ENCODE data around the gene PDIA5. TPM values are rescaled to one million over a fixed set of nuclear protein-coding genes. Genes with fewer than 3 reads are reported as not detected.

PDIA5 gene
- total and polyA plus RNA-seq, 2 of the 4 experiments (the other 2 are of a cell fraction): 19.4 to 42.0 TPM

DNA sequence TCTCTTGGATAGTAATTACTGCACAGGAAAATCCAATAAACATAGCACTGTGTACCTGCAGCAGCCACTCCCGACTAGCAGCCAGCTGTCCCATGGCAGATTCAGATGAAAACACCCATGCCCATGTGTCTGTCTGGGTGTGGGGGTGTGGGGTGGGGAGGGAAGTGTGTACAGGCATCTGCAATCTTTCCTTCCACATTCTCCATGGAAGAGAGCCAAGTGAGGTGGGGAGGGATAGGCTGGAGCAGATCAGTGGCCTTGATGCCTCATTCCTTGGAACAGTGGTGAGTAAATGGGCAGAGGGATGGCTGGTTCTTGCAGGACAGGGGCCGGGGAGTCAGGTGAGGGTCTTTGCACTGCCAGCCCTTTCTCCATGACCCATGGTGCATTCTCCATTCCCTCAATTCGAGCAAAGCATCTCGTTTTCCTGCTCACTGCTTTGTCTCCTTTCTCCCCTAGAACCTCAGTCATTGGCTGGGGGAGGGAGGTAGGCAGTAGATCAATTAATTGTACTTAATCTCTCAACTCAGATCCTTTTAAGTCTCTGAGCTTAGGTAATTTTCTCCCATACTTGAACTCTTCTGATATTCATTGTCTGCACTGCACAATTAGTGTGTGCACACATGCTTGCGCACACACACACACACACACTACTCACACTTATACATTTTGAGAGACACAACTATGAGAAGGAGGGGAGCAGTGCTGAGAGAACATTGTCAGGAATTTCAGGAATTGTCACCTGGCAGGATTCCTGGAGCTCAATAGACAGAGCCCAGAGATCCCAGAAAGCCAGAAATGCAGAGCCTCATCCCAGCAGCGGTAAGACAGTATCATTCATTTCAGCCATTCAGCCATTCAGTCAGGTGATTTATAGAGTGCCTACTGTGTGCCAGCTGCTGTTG, 31.9 kb downstream of the PDIA5 start (continued):
- TF ChIP-seq CEBPB (IDR thresholded peaks at IDR 0.05; ENCODE audit: low read depth, low read length): no peak

DNA sequence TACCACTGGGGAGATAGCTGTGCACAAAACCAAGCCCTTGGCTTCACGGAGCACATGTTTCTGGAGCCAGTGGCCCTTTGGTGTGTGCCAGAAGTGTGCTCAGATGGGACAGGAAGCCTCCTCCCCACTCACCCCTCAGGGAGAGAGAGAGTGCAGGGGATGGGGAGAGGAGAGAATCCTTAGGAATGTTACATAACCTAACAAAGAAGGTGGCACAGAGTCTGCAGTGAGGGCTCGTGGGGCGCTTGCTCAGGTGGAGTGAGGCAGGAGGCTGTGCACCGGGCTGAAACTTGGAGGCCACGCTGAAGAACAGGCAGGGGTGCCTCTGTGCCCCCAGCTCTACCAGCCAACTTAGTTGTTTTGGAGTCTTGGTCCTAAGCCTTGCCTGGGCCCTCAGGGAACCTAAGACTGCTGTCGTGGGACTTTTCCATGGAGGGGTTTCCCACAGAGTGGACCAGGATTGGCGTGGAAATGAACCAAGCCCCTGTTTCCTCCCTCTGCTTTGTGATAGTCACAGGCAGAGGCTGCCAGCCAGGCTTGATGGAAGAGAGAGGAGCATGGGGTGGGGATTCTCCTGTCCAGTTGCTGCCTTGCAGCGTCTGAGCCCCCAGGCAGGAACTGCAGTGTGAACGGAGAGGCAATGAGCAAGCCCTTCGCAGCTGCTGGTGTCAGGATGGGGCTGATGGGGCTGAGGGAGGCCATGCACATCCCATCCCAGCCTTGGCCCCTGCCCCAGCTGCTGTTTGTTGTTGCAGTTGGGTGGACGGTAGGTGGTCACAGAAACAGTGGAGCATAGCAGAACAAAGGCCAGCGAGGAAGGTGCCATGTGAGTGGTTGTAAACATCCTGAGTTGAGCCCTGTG, 32.7 kb downstream of the PDIA5 start:
- in situ Hi-C loops (cut with MboI; ENCODE audit: low sequenced_read_pairs): no loop called here
- Histone ChIP-seq H2BK120ac (ENCODE audit: low read depth, low read length) (no peak overlapping the region), H2AFZ (replicated peaks; ENCODE audit: low read length, poor library complexity) (no peak overlapping the region), H3K27ac (ENCODE audit: insufficient read depth, low read length) (no peak overlapping the region), H3K79me1 (ENCODE audit: low read depth in 1 of 2, low read length in 2 of 2) (peaks cover 11 to 30% of the 10 kb centered on the region in 2 experiments), H3K18ac (ENCODE audit: low read depth, low read length) (no peak overlapping the region), H3K9me3 (ENCODE audit: control insufficient read depth, insufficient read depth, low read length) (no peaks in the 10 kb centered on the region), H4K5ac (ENCODE audit: low read depth, low read length) (no peak overlapping the region), H3K4me2 (ENCODE audit: low read depth, low read length) (no peak overlapping the region), H2BK15ac (ENCODE audit: low read depth, low read length) (no peak overlapping the region), H3K4ac (ENCODE audit: low read depth, low read length) (no peak overlapping the region; the same call in 1 of the 2 replicates), H3K14ac (replicated peaks; ENCODE audit: low read depth, low read length) (no peak overlapping the region), H3K36me3 (ENCODE audit: control insufficient read depth, insufficient read depth, low read length) (peaks cover 10% of the 10 kb centered on the region), H3K4me1 (ENCODE audit: control insufficient read depth, insufficient read depth, low read length) (peaks cover 23% of the 10 kb centered on the region), H4K8ac (ENCODE audit: low read depth in 2 of 2, low read length in 2 of 2) (no peak overlapping the region), H2AK9ac (replicated peaks; ENCODE audit: low read depth, low read length, poor library complexity) (no peak overlapping the region), H3K4me3 (ENCODE audit: insufficient read depth, low read depth, low read length) (no peak overlapping the region), H2BK5ac (ENCODE audit: low read depth, low read length, poor library complexity, severe bottlenecking) (no peak overlapping the region), H3K9ac (ENCODE audit: low read depth, low read length) (no peak overlapping the region), H3K23ac (ENCODE audit: low read depth, low read length) (no peak overlapping the region), H3K56ac (ENCODE audit: extremely low read depth, insufficient read depth, low read length) (no peak overlapping the region), H4K20me1 (ENCODE audit: insufficient read depth, low read length) (peaks cover 63% of the 10 kb centered on the region), H2AK5ac (ENCODE audit: low read depth, low read length) (no peak overlapping the region), H3K27me3 (ENCODE audit: control insufficient read depth, insufficient read depth, low read length) (no peaks in the 10 kb centered on the region), H2BK20ac (ENCODE audit: low read depth, low read length) (no peak overlapping the region), H4K91ac (ENCODE audit: insufficient read depth, low read depth, low read length) (no peak overlapping the region; the same call in 1 of the 2 replicates), H3K9me1 (ENCODE audit: insufficient read depth, low read length) (peaks cover 37% of the 10 kb centered on the region)
- dilution Hi-C loops (cut with HindIII; ENCODE audit: low sequenced_read_pairs, unreplicated experiment): no loop called here
- ChIA-PET CTCF (no interaction called here), POLR2A (ENCODE audit: unreplicated experiment) (no interaction called here)
- intact Hi-C loops (cut with micrococcal nuclease): no loop called here
- DNase-seq (no peak), ATAC-seq (ENCODE audit: low read depth) (no peak)
- TF ChIP-seq RCOR1 (IDR thresholded peaks at IDR 0.05; ENCODE audit: insufficient replicate concordance, low read length): no peak
- TF ChIP-seq NFE2L2 (IDR thresholded peaks at IDR 0.05; ENCODE audit: low read depth, low read length): no peak
- no peak for TF ChIP-seq CHD1 (IDR thresholded peaks at IDR 0.05; ENCODE audit: low read depth, low read length)
- TF ChIP-seq FOS (IDR thresholded peaks at IDR 0.05; ENCODE audit: low read depth, low read length): no peak
- TF ChIP-seq, protein P1, sequence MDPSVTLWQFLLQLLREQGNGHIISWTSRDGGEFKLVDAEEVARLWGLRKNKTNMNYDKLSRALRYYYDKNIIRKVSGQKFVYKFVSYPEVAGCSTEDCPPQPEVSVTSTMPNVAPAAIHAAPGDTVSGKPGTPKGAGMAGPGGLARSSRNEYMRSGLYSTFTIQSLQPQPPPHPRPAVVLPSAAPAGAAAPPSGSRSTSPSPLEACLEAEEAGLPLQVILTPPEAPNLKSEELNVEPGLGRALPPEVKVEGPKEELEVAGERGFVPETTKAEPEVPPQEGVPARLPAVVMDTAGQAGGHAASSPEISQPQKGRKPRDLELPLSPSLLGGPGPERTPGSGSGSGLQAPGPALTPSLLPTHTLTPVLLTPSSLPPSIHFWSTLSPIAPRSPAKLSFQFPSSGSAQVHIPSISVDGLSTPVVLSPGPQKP (IDR thresholded peaks at IDR 0.05; ENCODE audit: borderline replicate concordance, low read depth, low read length): no peak
- WGBS, 2 experiments (ENCODE audit: extremely low coverage in 2 of 2, insufficient read length in 1 of 2): 76% methylated on average over 6 of the region's 12 CpGs; no CpG with 5 or more reads in 1 of the 2 experiments
- no TSS peak for BruUV-seq (replicated peaks)
